ENCODE data around the gene ZFP69.

DNA sequence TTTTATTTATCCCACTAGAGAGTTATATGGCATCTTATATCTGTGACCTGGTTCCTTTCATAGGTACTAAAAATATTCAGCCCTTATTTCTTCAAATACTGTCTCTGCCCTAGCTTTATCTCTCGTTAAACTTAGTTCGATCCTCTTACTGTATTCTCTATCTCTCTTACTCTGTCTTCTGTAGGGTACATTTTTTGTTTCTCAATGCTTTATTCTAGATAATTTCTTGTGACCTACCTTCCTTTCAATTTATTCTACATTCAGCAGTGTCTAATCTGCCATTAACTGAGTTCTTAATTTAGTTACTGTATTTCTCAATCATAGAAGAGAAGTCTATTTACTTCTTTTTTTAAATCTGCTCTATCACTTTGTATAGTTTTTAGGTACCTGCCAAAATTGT lies 1.8 kb upstream of the ZFP69 start:
- TF ChIP-seq CTCF (IDR thresholded peaks at IDR 0.05; ENCODE audit: low read depth, low read length, poor library complexity, severe bottlenecking) (no peak), EZH2phosphoT487 (IDR thresholded peaks at IDR 0.05; ENCODE audit: borderline replicate concordance, low read length) (no peak)
